Measurements from ENCODE around the gene ELAC1.
"Not testable (repeated sequence)": the region's sequence is repeated elsewhere in the genome, so short reads cannot be mapped to it uniquely, and the experiment has no call there.

The ELAC1 gene

GRCh38 chr18:50973367-50974126 lies 5.7 kb downstream of the ELAC1 start:
- no peak for FAIRE-seq

- no peak for FAIRE-seq
Measured at GRCh38 chr18:50977037-50977760, 9.4 kb downstream of the ELAC1 start.

GRCh38 chr18:50981381-50981780 lies 13.5 kb downstream of the ELAC1 start:
- FAIRE-seq: no peak

GRCh38 chr18:50982086-50982801 lies 14.4 kb downstream of the ELAC1 start:
- no peak for FAIRE-seq

- FAIRE-seq: no peak
Measured at GRCh38 chr18:50982802-50983179, 15.0 kb downstream of the ELAC1 start.

- FAIRE-seq: no peak
Measured at GRCh38 chr18:50986360-50987087, 18.7 kb downstream of the ELAC1 start.

- FAIRE-seq: no peak
Measured at GRCh38 chr18:50987261-50987660, 19.4 kb downstream of the ELAC1 start.

- no peak for FAIRE-seq
Measured at GRCh38 chr18:50989711-50990110, 21.9 kb downstream of the ELAC1 start.

- FAIRE-seq: no peak
Measured at GRCh38 chr18:50992351-50992762, 24.5 kb downstream of the ELAC1 start.

- FAIRE-seq: no peak
Measured at GRCh38 chr18:50994031-50994430, 26.2 kb downstream of the ELAC1 start.

- not testable (repeated sequence) for FAIRE-seq
Measured at GRCh38 chr18:51003174-51003573, 35.3 kb downstream of the ELAC1 start.

GRCh38 chr18:51006061-51006818 lies 38.4 kb downstream of the ELAC1 start:
- no peak for FAIRE-seq

- FAIRE-seq: no peak
Measured at GRCh38 chr18:51006948-51007789, 39.3 kb downstream of the ELAC1 start.

- no peak for FAIRE-seq
Measured at GRCh38 chr18:51007790-51008139, 39.9 kb downstream of the ELAC1 start.

- no peak for FAIRE-seq
Measured at GRCh38 chr18:51009072-51009471, 41.2 kb downstream of the ELAC1 start.

- FAIRE-seq: no peak
Measured at GRCh38 chr18:51010218-51010617, 42.4 kb downstream of the ELAC1 start.

- no peak for FAIRE-seq
Measured at GRCh38 chr18:51011709-51012108, 43.9 kb downstream of the ELAC1 start.

- no peak for FAIRE-seq
Measured at GRCh38 chr18:51012441-51012840, 44.6 kb downstream of the ELAC1 start.

- FAIRE-seq: no peak
Measured at GRCh38 chr18:51013259-51013658, 45.4 kb downstream of the ELAC1 start.

GRCh38 chr18:51017140-51017879 lies 49.5 kb downstream of the ELAC1 start:
- no peak for FAIRE-seq

GRCh38 chr18:51020536-51020935 lies 52.7 kb downstream of the ELAC1 start:
- no peak for FAIRE-seq

Measured in G401.6 (cell line).